ENCODE data around the gene YAE1.

- TF ChIP-seq, protein P1, sequence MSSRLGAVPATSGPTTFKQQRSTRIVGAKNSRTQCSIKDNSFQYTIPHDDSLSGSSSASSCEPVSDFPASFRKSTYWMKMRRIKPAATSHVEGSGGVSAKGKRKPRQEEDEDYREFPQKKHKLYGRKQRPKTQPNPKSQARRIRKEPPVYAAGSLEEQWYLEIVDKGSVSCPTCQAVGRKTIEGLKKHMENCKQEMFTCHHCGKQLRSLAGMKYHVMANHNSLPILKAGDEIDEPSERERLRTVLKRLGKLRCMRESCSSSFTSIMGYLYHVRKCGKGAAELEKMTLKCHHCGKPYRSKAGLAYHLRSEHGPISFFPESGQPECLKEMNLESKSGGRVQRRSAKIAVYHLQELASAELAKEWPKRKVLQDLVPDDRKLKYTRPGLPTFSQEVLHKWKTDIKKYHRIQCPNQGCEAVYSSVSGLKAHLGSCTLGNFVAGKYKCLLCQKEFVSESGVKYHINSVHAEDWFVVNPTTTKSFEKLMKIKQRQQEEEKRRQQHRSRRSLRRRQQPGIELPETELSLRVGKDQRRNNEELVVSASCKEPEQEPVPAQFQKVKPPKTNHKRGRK (CRISPR knock-in tag; IDR thresholded peaks at IDR 0.05; ENCODE audit: borderline replicate concordance), result no peak
- TF ChIP-seq CTCF (IDR thresholded peaks at IDR 0.05) (no peak), FOXJ3 (CRISPR knock-in tag; IDR thresholded peaks at IDR 0.05; ENCODE audit: borderline replicate concordance) (no peak), ELF4 (CRISPR knock-in tag; IDR thresholded peaks at IDR 0.05; ENCODE audit: low read depth) (no peak), SP1 (CRISPR knock-in tag; conservative IDR thresholded peaks at IDR 0.05) (no peak), PRRX2 (CRISPR knock-in tag; IDR thresholded peaks at IDR 0.05) (no peak)
Observed at GRCh38 chr7:39532832-39533231, 33.4 kb upstream of the YAE1 start.

Data from WTC11 (cell line).